ENCODE data around the gene FPR1.

FPR1 gene

DNA sequence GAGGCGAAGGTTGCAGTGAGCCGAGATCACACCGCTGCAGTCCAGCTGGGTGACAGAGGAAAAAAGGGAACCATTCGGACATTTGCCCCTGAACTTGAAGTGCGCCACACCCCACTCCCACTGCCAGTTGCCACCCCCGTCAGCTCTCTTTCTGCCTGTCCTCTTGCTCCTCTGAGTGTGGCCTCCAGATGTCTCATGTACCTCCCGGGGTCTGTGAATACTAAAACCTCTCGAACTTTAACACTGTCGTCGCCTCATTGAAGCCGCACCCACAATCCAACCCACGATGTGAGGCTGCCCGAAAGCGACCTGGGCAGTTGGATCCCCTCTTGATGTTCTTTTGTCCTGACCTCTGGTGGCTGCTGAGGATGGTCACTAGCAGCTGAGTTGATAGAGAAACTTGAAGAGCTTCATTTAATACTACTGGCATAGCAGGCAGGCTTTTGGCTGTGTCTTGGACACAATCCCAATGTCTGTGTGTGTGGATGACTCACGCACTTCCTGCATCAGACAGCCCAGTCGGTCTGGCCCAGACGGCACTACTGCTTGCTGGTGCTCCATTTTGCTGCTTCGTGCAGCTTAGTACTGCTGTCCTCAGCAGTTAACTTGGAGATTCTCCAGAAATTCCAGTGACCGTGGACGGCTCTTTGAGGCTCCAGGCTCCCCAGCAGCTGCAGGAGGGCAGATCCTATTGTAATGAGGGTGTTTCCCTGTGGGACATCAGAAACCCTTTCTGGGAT is 47.5 kb upstream of the FPR1 start:
- Histone ChIP-seq H3K4me2 (ENCODE audit: low read length) (no peak overlapping the region), H3K9me3 (ENCODE audit: control insufficient read depth, insufficient read depth, low read length) (no peaks in the 10 kb centered on the region; the same call in 1 of the 2 replicates), H3K79me2 (ENCODE audit: control insufficient read depth, low read length) (no peaks in the 10 kb centered on the region), H4K20me1 (ENCODE audit: control insufficient read depth, insufficient read depth, low read depth, low read length) (no peaks in the 10 kb centered on the region), H3K36me3 (ENCODE audit: control insufficient read depth, low read length) (no peaks in the 10 kb centered on the region), H3F3A (ENCODE audit: control insufficient read depth, insufficient read depth) (no peaks in the 10 kb centered on the region), H3K4me3 (ENCODE audit: low read length) (no peak overlapping the region), H3K27ac (ENCODE audit: low read depth, low read length) (no peak overlapping the region), H3K9me2 (replicated peaks; ENCODE audit: control insufficient read depth, low read length) (no peaks in the 10 kb centered on the region), H3K27me3 (ENCODE audit: control insufficient read depth, low read length) (no peaks in the 10 kb centered on the region), H3K4me1 (ENCODE audit: control insufficient read depth, low read length) (no peaks in the 10 kb centered on the region)
- no peak for TF ChIP-seq EZH2phosphoT487 (IDR thresholded peaks at IDR 0.05; ENCODE audit: borderline replicate concordance, low read length)
- TF ChIP-seq CTCF (IDR thresholded peaks at IDR 0.05; ENCODE audit: low read depth, low read length, poor library complexity, severe bottlenecking), result no peak

- Histone ChIP-seq H3K9me3 (ENCODE audit: control insufficient read depth, insufficient read depth, low read length) (no peaks in the 10 kb centered on the region; the same call in 1 of the 2 replicates), H4K20me1 (ENCODE audit: control insufficient read depth, insufficient read depth, low read depth, low read length) (no peaks in the 10 kb centered on the region), H3K4me2 (ENCODE audit: low read length) (no peak overlapping the region), H3F3A (ENCODE audit: control insufficient read depth, insufficient read depth) (no peaks in the 10 kb centered on the region), H3K4me1 (ENCODE audit: control insufficient read depth, low read length) (no peaks in the 10 kb centered on the region), H3K27ac (ENCODE audit: low read depth, low read length) (no peak overlapping the region), H3K36me3 (ENCODE audit: control insufficient read depth, low read length) (no peaks in the 10 kb centered on the region), H3K27me3 (ENCODE audit: control insufficient read depth, low read length) (no peaks in the 10 kb centered on the region), H3K79me2 (ENCODE audit: control insufficient read depth, low read length) (no peaks in the 10 kb centered on the region), H3K9me2 (replicated peaks; ENCODE audit: control insufficient read depth, low read length) (no peaks in the 10 kb centered on the region), H3K4me3 (ENCODE audit: low read length) (no peak overlapping the region)
- TF ChIP-seq CTCF (IDR thresholded peaks at IDR 0.05; ENCODE audit: low read depth, low read length, poor library complexity, severe bottlenecking), result no peak
- no peak for TF ChIP-seq EZH2phosphoT487 (IDR thresholded peaks at IDR 0.05; ENCODE audit: borderline replicate concordance, low read length)
Measured at GRCh38 chr19:51798062-51798461, 46.4 kb upstream of the FPR1 start.

GRCh38 chr19:51797480-51797879 is 45.8 kb upstream of the FPR1 start:
- H3K9me3 ChIP-seq (ENCODE audit: control insufficient read depth, insufficient read depth, low read length), result no peaks in the 10 kb centered on the region; the same call in 1 of the 2 replicates
- H3K4me3 ChIP-seq (ENCODE audit: low read length), result no peak overlapping the region
- no peak overlapping the region for H3K4me2 ChIP-seq (ENCODE audit: low read length)
- no peaks in the 10 kb centered on the region for H3K27me3 ChIP-seq (ENCODE audit: control insufficient read depth, low read length)
- H3F3A ChIP-seq (ENCODE audit: control insufficient read depth, insufficient read depth), result no peaks in the 10 kb centered on the region
- H4K20me1 ChIP-seq (ENCODE audit: control insufficient read depth, insufficient read depth, low read depth, low read length), result no peaks in the 10 kb centered on the region
- no peak overlapping the region for H3K27ac ChIP-seq (ENCODE audit: low read depth, low read length)
- no peaks in the 10 kb centered on the region for H3K9me2 ChIP-seq (replicated peaks; ENCODE audit: control insufficient read depth, low read length)
- no peaks in the 10 kb centered on the region for H3K4me1 ChIP-seq (ENCODE audit: control insufficient read depth, low read length)
- no peaks in the 10 kb centered on the region for H3K79me2 ChIP-seq (ENCODE audit: control insufficient read depth, low read length)
- TF ChIP-seq CTCF (IDR thresholded peaks at IDR 0.05; ENCODE audit: low read depth, low read length, poor library complexity, severe bottlenecking), result no peak
- no peak for TF ChIP-seq EZH2phosphoT487 (IDR thresholded peaks at IDR 0.05; ENCODE audit: borderline replicate concordance, low read length)
- no peaks in the 10 kb centered on the region for H3K36me3 ChIP-seq (ENCODE audit: control insufficient read depth, low read length)

Data from DOHH2 (cell line).